ENCODE measurements around the gene SON.
"Not testable (repeated sequence)": the region's sequence is repeated elsewhere in the genome, so short reads cannot be mapped to it uniquely, and the experiment has no call there.

The SON gene

DNA sequence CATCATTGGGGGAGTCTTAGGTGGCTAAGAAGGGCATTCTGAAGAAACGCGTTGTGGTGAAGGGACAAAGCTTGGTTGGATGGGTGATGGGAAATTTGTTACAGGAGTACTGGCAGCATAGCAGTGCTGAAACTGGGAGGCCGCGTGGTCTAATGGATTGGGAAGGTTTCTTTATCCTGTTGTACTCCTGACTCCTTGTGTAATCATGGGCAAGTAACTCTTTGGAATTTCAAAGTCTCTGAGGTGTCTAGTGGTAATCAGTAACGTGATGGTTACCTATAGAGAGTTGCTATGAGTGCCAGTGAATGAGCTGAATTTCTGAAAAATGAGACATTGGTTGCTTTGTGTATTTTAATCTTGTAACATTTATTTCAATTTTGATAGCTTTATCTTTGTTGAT, 27.2 kb downstream of the SON start:
- DNase-seq (ENCODE audit: low spot score) = no peak

DNA sequence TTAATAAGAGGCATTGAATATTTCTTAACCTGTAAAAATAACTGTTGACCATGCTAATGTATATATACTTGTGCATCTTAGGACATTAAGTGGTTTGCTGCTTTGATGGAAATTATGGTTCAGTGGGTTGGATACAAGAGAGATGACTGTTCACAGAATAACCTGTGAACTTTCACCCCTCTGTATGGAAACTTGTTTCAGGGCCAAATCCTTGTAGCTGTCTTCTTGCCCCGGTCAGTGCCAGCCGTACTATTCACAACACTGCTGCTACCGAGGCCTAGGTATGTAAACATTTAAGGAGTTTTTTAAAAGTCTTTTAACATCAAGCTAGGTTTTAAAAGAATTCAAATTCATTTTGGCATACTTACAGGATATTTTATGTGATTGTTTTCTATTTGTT, 29.5 kb downstream of the SON start:
- no peak for DNase-seq (ENCODE audit: low spot score)

DNA sequence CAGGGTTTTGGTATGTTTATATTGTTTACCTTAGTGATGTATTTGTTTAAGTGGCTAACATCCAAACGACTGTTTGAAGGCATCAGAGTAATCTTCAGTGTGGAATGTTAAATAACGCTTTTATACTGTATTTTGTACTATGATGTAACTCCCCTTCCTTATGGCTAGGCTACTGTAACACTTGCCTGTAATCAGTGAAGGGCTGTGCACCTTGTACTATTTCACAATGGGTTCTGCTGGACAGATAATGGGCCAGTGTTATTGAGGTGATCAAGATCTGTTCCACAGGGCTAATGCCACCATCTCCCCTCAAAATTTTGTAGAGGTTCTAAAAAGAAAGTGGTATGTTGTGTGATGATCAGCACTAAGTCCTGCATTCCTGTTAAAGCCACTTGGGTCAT, 33.9 kb downstream of the SON start:
- not testable (repeated sequence) for DNase-seq (ENCODE audit: low spot score)

DNA sequence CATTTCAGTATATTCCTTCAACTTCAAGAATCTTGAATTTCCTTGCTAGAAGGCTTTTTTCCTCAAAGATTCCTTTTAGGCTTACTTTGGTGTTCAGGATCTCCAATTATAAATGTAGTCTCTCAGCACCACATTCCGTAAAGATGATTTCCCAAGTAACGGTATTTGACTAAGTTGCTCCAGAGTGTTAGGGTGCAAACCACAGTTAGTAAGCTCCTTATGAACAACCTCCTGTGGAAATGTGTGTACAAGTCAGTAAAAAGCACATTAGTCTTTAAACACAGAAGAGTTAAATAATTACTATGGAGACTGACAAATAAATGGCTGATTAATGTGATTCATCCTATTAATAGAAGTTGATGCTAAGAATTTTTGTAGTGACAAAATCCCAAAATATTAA, 35.4 kb downstream of the SON start:
- no peak for DNase-seq (ENCODE audit: low spot score)

DNA sequence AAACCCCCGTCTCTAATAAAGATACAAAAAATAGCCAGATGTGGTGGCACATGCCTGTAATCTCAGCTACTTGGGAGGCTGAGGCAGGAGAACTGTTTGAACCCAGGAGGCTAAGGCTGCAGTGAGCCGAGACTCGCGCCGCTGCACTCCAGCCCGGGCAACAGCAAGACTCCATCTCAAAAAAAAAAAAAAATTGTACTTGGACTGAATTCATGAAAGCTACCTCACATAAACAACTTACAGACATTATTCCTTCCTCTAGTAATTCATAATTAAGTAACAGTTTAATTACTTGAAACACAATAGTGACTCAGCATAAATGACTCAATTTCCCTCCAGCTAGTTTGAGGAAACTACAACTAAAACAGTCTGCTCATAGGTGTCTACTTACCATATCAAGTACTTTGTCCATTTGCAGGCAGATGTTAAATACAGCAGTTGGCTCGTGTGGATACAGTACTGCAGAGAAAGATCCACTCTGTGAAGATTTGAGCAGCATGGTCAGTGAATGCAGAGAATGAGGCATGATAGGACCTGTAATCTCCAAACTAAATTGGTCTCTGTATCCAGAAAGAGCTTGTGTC, 36.2 kb downstream of the SON start:
- DNase-seq (ENCODE audit: low spot score) = no peak

DNA sequence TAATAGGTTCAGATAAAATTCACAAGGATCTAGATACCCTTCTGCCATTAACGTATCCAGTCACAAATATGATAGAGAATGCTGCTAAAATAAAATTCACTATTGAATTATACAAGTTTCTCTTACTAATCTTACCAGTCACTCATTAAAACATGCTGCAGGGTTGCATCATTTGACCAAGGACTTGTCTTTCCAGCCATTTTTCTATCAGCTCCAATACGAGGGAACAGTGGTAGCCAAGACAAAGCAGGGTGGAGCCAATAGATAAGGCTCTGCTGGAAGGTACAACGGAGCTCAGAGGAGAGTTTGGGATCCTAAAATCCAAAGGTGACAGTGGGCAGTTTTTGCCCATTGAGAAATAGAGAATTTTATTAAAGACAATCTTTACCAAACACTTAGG, 41.6 kb downstream of the SON start:
- no peak for DNase-seq (ENCODE audit: low spot score)

DNA sequence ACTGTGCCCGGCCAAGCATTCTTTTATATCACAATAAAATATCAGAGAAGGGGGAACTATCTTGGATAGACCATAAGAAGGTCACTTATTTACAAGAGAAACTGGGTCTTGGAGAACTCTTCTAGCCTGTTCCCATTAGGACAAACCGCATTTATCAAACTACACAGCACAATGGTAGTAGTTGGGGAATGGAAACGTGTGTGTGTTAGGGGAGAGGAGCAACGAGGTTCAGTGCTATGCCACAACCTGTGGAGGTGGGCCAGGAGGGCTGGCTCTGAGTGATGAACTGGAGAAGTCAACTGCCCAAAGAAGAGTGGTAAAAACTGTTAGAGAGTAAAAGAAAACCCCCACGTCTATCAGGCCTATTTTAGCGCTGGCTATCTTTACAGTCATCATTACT, 44.1 kb downstream of the SON start:
- DNase-seq (ENCODE audit: low spot score) = no peak

DNA sequence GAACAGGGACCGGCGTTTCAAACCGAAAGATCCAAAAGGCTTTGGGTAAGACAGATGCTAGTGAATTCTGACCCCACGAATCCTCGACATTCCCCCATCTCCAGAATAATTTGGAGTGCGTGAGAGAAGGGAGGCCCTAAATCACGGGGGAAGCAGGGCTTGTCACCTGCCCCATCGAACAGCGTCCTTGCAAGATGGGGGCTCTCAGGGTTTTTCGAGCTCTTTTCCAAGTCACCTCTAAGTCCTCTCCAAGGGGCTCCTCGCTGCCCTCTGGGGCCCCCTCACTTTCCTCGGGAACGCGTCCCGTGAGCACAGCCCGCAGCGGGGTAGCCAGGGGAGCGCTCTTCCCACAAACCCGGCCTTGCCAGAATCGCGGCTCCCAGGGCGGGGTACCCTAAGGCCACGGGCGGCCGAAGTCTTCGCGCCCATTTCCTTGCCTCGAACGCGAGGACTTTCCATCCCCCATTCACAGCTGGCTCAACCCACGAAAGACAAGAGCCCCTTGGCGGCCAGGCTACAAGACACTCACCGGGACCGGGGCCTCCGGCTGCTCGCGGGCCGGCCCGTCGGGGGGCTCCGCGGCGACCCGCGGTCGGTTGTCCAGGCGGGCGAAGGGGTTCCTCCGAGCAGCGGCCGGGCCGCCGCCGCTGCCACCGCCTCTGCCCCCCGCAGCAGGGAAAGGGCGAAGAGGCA, 45.1 kb downstream of the SON start:
- DNase-seq (ENCODE audit: low spot score) = no peak

DNA sequence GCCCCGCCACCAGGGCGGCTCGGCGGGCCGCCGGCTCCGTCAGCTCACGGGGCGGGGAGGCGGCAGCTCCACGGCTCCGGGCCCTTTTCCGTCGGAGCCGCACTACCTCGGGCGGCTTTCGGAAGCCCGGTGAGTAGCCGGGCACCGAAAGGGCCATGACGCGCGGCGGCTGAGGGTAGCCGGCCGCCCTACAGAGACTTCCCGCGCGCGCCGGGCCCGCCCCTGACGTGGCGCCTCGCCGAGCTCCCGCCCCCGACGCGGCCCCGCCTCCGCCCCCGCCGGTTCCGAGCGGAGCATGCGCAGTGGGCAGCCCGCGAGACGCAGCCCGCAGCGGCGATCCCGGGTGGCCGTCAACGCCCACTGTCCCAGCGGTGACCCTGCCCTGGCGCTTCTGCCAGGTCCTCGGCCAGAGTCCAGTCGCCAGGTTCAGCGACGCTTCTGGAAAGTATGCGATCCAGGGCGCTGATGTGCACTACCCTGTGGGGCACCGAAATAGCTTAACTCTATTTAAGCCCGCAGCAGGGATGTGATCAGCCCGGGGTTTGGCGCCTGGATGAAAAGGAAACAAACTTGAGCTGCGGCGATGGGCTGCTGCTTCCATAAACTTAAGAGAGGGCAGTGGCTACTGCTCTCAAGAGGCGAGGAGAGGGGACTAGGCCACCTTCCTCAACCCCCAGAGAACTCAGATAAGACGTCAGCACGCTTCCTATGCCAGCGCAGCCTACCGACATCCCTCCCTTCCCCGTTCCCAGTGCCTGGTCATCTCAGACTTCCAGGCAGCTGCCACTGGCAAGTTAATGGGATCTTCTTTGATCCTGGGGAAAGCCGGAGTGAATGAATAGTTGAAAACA, 45.9 kb downstream of the SON start, which contains the start of gene DONSON:
Gene DONSON, minus strand, starts transcription at position 200 of the 851 bp plus-strand sequence. Its CDS starts 43 bp downstream, at position 157.
- DNase-seq (ENCODE audit: low spot score) = peak; percentile 67

DNA sequence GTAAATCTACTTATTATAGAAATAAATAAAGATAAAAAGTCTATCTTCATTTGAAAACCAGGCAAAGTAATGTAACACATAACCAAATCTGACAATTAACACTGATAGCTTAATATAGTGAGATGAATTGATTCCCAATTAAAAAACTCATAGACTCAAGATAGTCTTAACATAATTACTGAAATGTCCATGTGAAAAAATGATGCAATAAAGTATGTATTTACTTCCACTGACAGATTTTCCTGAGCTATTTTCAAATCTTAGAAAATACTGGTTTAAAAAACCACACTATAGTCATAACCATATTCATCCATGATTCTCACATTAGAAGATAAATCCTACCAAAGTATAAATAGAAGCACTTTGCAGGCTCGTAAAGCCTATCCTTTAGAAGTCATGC, 55.2 kb downstream of the SON start:
- DNase-seq (ENCODE audit: low spot score) = no peak

DNA sequence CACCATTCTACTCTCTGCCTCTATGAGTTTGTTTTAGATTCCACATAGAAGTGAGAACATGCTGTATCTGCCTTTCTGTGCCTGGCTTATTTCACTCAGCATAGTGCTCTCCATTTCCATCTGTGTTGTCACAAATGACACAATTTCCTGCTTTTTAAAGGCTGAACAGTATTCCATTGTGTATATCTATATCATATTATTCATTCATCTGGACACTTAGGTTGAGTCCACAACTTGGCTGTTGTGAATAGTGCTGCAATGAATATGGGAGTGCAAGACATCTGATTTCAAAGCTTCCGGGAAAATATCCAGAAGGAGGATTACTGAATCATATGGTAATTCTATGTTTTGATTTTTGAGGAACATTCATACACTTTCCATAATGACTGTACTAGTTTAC, 65.7 kb downstream of the SON start:
- DNase-seq (ENCODE audit: low spot score) = no peak

DNA sequence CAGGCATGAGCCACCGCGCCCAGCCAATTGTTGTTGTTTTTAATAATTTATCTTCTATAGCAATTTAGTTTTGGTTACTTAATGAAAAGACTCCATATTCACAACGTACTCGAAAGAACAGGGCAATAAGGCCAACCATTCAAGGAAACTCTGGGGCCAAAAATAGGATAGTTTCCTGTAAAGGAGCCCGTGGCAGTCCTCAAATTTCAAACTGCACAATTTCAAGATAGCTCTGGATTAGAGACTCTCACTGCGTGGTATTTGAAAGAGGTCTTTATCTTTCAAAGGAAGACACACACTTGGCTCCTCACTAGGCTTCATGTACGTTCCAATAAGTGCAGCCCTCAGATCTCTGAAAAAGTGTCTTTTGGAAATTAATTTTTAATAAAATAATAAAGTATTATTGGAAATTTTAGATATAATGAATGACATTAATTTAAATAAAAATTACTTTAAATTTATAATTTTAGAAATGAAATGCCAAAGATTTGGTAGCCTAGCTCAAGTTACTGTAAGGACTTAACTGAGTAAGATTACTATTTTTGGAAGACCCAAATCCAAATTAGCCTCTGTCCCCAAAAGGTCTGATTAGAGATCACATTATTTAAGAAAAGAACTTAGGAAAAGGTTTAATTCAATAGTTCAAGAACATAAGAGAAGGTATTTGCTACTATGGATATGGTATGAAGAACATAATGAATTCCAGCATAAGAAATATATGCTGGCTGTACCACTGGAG, 68.3 kb downstream of the SON start:
- no peak for DNase-seq (ENCODE audit: low spot score)

DNA sequence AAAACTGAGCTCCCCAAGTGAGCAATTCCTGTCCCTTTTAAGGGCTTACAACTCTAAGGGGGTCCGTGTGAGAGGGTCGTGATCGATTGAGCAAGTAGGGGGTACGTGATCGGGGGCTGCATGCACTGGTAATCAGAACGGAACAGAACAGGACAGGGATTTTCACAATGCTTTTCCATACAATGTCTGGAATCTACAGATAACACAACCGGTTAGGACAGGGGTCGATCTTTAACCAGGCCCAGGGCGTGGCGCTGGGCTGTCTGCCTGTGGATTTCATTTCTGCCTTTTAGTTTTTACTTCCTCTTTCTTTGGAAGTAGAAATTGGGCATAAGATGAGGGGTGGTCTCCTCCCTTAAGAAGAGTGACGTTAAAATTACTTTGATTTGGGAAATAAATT, 74.7 kb downstream of the SON start:
- not testable (repeated sequence) for DNase-seq (ENCODE audit: low spot score)

DNA sequence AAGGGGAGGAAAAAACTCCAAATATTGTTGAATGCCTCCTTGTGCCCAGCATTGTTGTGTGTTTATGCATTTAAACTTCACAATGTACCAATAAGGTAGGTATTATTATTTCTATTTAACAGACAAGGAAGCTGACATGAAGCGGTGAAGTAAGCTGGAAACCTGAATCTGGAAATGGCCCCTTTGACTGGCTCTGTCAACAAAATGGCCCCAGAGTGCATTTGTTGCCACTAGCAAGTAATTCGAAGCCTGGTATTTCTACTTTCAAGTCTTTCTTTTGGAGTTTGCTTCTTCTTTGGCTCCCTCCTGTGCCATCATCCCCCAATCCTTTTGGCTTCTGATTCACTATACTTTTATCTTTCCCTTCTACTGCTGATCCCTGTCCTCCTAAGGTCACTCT, 75.6 kb downstream of the SON start:
- no peak for DNase-seq (ENCODE audit: low spot score)

DNA sequence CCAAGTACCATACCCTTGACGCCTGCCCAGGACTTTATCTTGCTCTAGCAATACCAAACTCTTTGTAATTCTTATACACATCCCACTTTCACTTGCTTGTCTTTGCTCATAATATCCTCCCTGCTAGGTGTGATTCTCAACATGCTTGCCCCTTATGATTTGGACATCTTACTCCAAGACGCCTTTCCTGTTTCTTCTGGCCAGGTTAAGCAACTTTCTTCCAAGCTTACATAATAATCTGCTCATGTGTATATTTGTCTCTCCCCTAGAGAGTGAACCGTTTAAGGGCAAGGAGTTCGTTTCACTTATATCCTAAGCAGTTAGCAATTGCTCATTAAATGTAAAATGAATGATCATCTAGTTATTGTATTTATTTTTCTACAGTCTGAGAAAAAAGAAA, 76.9 kb downstream of the SON start:
- DNase-seq (ENCODE audit: low spot score) = no peak

DNA sequence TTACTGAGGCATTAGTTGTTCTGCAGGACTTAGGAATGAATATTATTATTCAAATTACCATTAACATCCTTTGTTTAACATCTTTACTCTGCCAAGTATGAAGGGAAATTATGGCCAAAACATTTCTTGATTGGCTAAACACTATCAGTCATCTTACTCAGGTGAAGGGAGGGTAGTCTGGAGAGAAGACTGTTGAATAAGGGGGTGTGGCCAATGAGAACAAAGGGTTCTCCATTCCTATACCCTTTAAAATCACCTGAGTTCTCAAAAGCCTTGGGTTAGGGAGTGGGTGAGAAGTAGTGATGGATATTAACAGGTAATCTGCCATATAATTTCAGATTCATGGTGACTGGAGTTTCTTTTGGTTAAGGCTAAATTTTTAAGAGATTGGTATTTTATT, 79.4 kb downstream of the SON start:
- no peak for DNase-seq (ENCODE audit: low spot score)

DNA sequence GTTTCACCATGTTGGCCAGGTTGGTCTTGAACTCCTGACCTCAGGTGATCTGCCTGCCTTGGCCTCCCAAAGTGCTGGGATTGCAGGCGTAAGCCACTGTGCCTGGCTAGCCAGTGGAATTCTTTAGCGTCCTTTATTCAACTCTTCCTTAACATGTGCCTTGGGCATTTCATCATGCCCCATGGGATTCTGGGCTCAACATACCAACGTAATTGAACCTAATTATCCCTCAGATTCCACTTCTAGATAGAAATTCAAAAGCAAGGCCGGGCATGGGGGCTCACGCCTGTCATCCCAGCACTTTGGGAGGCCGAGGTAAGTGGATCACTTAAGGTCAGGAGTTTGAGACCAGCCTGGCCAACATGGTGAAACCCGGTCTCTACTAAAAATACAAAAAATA, 83.3 kb downstream of the SON start:
- not testable (repeated sequence) for DNase-seq (ENCODE audit: low spot score)
